Fibroblast of skin of right quadriceps (primary cell): ENCODE data around the gene POLE.

Experiments used
- DNase-seq: peaks from one replicate; pipeline ENCODE4 v3.0.0-alpha.2; 2013

POLE gene

DNA sequence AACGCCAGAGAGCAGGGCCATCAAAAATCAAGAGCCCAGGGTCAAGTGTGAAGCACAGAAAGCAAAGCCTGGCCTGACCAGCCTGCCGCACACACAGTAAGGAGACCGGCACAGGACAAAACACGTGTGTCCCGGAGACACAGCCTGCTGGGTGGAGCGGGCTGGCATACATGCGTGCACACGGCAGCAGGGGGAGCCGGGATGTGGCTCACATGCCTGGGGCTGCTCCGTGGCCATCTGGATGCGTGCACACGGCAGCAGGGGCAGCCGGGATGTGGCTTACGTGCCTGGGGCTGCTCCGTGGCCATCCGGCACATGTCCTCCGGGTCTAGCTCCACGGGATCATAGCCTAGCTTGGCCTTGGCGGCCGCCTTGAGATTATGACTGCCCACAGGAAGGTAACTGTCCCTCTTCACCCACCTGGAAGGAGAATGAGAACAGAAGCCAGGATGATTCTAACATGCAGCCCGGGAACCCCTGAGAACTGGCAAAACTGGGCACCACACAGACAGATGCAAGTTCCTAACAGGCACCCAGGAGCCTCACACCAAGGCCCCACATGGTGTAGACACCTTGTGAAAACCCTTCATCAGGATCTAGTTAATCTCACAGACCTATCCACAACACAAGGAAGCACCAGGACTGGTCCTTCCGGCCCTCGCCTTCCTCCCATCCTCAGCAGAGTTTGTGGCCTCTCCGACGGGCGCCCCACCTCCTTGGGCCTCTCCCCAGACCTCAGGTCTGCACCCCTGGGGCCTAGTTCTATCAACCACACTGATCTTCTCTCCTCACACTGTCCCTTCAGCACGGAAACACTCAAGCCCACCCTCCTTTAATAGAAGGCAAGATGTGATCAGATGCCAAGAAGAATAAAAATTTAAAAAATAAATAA is 13.6 kb downstream of the POLE start:
- no peak for DNase-seq

DNA sequence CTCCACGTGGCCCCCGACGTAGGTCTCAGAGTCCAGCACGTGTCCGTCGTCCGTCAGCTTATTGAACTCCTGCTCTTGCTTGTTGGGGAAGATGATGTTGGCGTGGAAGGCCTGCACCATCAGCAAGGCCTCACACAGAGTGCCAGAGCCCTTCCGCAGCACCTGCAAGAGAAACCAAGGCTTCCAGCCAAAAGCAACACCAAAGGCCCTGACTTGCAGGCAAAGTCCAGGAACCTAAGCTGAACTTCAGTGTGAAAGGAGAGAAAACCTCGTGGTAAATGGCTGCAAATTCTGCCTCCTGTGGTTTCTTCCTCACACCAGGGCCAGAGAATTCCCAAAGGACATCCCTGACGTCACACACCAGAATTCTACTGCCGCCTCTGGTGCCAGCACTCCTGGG is 14.5 kb downstream of the POLE start:
- no peak for DNase-seq

DNA sequence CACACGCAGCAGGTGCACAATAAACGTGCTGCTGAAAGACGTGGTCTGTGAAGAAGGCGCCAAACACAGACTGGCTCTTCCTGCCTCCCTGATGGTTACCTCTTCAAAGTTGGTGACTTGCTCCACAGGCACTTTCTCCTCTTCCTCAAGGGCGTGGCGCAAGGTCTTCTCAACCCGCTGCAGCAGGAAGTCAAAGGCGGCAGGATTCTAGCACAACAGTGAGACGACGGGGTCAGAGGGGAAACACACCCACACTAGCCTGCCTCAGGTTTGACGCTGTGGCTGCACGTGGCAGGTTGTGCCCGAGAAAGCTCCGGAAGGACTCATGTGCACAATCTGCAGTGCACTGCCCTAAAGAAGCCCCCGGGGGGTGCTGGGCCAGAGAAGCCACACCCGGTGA is 15.0 kb downstream of the POLE start:
- DNase-seq, result no peak

DNA sequence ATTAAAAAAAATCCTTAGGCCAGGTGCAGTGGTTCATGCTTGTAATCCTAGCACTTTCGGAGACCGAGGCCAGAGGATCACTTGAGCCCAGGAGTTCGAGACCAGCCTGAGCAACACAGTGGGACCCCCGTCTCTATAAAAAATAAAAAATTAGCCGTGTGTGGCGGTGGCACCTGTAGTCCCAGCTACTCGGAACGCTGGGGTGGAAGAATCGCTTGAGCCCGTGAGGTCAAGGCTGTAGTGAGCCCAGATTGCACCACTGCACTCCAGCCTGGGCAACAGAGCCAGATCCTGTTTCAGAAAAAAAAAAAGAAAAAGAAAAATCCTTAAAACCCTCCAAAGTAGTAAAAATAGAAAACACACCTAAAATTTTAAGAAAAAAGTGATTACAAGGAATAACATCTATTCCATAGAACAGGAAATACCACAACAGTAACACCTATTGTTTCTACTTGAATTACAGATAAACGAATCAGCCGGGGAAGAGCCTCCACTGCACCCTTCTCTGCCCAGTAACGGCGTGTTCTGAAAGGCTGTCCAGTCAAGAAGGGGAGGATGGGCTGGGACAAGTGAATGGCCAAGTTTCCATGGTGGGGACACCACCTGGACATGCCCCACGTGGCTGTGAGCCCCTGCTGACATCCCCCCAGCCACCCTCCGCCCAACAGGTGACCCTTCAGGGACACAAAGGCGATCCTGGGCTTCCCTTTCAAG is 17.8 kb downstream of the POLE start:
- no peak for DNase-seq

DNA sequence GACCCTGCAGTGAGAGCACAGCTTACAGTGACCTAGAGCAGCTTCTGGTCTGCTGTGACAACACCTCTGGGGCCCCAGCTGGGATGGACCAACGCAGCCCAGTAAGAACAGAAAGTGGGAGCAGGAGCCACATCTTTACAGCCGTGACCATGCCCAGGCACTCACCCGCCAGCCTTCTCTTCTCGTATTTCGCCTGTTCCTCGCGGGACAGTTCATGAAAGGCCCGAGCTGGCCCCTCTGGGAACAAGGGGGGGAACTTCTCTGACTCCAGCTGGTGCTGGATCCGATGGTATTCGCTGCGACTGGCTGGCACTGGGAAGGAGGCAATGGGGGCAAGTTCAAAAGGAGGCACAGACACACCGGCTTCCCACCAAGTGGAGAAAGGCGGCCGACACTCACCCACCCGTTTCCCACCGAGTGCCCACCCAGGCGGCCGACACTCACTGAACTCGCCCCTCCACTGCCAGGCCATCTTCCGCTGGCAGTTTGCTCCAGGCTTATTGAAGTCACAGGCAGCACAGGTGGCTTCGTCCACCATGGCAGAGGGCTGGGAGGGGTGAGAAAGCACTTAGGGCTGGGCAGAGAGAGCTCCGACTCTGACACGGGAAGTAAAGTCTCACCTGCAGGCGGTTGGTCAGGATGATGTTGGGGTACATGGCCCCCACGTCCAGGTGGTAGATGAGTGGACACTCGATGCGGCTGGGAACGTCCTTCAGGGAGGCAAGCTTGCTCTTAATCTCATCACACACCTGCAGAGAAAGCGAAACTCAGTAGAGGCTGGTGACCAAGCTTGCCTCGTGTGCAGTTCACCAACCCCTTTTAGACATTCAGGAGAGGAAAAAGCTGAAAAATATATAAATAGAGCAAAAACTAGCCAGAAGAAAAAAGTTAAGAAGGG is 18.7 kb downstream of the POLE start:
- DNase-seq, result no peak

DNA sequence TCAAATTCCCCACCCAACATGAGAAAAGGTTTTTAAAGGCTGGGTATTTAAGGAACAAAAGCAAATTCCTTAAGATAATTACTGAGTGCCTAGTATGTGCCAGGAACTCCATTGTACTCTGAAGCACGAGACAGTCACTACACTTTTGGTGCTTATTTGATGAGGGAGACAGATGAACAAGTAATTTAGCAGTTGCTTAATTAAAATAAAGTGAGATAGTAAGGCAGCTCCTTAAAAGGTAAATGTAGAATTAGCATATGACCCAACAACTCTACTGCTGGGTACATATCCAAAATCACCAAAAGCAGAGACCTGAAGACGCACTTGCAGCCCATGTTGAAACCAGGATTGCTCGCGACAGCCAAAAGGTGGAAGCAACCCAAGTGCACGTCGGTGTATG is 21.3 kb downstream of the POLE start:
- DNase-seq, result no peak

DNA sequence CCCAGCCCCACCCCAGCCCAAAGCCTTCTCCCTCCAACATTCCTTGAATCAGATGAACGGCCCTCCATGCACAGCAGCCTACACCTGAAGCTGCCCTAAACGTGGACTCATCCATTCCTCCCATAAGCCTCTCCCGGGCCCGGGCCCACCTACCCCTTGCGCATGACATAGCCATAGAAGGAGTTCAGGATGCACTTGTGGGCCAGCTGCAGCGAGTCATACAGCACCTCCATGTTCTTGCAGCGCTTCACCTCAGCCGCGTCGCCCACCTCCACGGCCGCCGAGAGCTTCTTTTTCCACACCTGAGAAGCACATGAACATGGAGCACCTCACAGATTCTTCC is 22.0 kb downstream of the POLE start:
- no peak for DNase-seq

DNA sequence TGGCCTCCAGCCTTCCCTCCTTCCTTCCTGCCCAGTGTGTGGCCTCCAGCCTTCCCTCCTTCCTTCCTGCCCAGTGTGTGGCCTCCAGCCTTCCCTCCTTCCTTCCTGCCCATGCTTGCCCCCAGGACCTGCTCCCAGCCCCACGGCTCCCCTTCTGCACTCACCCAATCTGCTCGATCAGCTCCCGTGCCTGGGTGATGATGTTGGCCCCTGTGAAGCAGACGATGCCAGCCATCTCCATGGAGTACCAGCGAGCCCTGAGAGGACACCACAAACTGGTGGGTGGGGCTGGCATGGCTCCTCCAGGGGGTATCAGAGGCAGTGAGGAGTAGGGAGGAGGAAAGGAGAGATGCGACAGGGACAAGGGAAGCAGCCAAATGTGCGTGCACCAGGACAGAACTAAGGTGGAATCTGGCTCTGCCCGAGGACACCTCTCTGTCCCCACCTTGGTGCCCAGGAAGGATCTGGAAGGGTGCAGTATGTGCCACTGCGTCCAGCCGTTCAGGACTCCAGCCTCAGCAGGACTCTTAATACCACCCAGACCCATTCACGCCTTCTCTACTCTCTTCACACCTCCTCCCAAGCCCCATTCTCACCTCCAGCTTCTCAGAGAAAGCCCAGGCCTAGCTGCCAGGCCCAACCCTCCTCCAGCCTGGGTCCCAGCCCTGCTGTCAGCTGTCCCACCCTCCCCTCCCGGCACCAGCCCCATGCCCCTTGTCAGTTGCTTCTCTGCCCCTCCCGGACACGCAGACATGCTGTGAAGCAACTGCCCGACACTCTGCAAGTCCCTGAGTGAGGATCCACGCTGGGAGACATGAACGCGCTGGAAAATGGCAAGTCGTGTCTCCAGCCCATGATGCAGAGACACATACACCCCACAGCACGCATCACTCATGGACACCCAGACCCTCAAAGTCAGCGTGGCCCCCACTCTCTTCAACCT is 22.7 kb downstream of the POLE start:
- DNase-seq, result no peak

DNA sequence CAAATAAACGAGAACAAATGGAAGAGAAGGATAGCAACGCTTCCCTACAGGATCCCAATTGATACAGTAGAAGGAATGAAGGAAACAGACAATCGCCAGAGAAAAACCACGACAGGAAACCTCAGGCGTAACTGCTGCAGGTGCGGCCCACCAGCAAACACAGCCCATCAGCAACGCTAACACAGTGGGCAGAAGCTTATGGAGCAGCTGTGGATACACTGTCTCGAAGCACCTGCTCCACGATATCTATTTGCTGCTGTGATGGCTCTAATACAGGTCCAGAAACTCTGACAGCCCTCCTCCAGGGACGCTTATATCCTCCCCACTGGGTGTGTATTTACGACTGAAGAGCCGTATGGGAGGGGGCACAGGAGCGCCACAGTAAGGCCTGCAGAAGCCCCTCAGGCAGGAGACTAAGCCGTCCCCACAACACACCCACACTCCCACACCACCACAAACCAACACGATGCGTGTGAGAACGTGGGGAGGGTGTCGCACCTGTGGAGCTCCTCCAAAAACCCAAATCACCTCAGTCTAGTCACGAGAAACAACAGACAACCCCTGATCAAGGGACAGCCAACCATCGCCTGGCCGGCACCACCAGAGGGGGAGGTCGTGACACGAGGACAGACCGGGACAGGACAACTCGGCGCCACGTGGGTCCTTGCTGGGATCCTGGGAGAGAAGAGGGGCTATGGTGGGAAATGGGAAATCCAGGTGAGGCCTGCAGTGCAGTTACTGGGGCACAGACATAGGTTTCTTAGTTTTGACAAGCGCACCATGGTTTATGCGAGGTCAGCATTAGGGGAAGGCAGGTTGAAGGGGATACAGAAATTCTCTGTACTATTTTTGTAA is 24.0 kb downstream of the POLE start:
- no peak for DNase-seq

DNA sequence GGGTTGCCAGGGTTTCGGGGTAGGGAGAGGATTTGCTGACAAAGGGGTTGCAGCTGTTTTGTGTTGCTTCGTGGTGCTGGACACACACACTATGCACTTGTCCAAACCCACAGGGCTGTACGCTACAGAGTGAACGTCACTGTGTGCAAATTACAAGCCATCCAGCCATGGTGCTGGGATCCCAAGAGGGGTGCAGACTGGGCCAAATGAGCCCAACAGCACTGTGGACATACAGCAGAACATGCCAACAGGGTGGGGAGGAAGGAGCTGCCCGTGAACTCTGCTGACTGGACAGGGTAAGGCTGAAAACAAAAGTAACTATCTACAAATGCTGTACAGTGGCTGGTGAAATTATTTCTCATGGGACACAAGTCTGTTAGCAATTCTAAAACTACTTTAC is 25.2 kb downstream of the POLE start:
- no peak for DNase-seq

DNA sequence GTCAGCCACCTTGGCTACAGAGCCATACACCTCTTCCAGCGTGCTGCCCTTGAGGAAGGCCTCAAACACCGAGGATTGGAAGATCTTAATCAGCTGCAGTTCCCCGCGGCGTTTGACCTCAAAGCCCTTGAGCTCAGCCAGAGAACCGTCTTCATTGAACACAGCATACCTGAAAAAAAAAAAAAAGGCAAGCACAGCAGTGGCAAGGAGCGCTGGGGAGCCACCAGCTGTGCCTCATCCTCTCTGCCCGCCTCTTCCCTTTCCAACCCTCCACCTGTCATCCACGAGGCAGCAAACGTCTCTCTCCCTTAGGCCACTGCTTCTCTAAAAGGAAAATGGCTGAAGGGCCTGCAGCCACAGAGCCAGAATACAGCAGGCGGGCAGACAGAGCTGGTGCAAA is 26.1 kb downstream of the POLE start:
- no peak for DNase-seq

DNA sequence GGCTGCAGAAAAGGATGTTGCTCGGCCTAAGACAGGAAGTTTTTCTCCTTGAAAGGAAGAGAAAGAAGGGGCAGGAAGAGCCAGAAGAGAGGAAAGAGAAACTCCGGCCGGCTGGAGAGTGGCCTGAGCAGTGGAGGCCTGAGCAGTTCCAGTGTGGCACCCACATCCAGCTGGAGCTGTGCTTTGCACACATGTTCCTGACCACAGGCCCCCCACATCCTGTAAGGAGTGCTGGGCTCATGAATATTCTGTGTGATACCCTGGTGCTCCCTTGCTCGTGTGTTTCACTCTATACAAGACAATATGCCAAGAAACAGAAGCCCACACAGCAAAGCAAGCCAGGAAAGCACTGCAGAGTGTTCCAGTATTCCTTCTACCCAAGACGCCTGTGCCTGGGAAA is 27.1 kb downstream of the POLE start:
- DNase-seq, result no peak

DNA sequence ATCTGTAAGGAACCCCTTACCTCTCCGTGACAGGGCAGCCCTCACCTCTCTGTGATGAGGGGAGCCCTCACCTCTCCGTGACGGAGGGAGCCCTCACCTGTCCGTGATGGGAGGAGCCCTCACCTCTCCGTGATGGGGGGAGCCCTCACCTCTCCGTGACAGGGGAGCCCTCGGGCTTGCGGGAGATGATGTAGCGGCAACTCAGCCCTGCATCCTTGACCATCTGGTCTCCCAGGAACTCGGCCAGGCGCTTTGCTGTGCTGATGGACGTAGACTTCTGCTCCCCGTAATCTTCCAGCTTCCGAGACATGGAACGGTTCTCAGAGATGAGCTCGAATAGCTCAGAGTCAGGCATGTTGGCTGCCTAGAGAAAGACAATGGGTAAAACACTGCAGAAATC is 28.0 kb downstream of the POLE start:
- DNase-seq, result no peak

DNA sequence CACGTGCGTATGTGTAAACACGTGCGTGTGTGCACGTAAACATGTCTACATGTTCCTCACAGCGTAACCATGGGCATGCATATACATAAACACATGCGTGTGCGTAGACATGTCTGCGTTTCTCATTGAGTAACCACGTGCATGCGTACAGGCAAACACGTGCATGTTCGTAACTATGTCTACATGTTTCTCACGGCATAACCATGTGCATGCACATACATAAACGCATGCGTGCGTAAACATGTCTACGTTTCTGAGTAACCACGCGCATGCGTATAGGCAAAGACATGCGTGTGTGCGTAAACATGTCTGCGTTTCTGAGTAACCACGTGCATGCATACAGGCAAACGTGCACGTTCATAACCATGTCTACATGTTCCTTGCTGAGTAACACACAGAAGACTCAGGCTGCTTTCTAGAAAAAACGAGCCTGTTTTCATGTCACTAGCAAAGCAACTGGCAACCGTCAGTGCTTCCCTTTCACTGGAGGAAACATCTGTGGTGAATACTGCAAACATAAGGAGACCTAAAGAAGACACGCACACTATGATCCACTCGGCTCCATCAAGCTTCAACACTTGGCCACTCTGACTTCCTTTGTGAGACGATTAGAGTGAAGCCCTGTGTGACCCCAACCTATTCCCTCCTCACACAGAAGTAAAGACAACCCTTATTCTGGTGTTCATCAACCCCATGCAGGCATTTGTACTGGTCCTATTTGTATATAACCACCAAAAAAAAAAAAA is 28.8 kb downstream of the POLE start:
- DNase-seq, result no peak

DNA sequence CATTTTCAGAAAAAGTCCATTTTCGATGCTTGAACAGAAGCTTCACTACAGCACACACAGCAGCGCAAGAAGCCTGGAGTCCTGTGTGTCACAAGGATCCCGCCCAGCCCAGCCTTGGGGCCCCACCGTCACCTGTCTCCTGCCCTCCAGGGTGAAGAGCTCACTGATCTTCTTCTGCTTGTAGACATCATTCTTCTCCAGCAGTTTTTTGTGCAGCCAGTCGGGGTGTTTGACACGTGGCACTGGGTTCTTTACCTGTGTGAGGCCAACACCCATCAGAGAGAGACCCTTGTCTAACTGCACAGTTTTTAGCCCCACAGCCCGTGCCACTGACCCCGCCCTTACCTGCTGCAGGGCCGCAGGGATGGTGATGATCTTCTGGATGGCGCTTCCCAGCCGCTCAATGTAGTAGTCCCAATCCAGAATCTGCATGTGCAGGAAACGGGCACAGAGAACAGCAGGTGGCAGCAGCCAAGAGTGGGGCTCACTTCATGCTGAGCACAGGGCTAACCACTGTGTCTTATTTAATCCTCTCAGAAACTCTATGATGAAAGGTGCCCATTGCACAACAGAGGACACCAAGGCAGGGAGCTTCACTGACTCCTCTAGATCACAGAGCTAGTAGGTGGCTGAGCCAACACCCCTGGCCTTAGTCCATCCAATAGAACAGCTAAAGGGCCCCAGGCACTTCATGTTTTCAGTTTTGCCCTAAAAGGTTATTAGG is 30.0 kb downstream of the POLE start:
- DNase-seq, result no peak

DNA sequence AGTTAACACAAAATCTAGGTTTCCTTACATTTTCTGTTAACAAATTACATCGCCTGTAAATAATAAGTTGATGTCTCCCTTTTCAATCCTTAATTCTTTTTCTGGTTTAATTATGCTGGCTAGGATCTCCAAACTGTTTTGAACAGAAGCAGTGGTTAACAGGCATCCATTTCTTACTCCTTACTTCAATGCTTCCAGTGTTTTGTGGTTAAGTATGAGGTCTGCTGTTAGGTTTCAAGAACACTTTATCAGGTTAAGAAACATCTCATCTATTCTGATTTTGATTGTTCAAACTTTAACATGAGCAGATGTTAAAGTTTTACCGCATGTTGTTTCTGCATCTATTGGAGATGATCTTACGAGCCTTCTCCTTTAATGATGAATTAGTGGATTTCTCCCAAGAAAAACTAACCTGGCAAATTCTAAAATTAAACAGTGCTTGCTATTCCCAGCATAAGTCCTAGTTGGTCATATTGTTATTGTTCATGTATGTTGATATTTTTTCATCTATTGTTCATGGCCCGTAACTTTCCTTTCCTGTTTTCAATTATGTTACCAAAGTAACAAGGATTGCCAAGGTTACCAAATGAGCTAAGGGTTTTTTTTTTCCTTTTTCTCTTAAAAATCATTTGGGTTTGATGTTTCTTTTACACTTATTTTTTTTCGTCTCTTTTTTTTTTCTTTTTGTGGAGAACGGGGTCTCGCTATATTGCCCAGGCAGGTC is 33.4 kb downstream of the POLE start:
- no peak for DNase-seq

DNA sequence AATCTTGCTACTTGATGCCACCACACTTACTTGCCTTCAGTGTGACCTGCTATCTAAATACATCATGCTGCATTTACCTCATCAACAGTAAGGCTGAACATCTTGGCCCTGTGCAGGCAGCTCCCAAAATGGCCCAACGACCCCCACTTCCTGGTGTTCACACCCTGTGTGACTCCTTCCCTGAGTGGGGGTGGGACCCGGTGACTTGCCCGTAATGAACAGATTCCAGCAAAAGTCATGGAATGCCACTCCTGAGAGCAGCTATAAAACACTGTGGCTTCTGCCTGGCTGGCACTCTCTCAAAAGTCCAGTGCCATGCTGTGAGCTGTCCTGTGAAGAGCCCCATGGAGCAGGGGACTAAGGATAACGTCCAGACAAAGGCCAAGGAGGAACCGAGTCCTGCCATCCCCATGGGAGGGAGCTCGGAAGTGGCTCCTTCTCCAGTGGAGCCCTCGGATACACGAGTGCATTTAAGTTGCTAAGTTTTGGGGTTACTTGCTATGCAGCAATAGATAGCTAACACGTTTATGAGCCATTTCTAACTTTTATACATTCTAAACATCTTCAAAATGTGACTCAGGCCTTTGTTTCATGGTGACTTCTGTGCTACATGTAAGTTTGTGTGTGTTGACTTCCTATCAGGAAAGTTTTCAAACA is 35.6 kb downstream of the POLE start:
- DNase-seq, result no peak

DNA sequence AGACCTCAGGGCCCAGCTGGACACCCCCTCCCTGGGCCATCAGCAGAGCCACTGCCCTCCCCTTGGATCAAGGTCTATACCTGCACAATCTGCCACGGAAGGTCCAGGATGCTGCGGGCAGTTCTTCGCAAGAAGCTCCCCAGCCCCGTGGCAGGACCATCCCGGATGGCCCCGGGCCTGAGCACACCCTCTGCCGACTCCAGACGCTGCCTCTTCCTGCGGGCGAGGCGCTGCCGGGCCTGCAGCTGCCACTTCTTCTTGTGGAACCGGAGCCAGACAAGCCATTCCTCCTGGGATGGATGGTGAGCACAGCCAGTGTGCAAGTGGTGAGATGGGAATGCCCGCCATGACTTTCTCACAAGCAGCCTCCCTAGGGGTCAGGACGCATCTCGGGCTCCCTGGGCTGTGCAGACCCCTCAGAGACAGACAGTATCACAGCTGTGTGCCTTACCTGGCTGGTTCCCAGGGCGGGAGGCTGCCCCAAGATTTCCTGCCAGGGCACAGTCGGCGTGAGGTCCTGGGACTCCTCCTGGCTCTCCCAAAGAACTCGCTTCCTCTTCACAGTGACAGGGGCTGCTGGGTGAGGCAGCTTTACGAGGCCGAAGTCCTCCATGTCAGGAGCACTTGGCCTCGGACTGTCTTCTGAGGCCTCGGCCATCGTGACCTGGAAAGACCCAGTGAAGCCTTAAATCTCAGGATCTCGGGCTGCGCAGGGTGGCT is 37.8 kb downstream of the POLE start:
- DNase-seq, result no peak
